Measurements from ENCODE around the gene MPG. TPM values are rescaled to one million over a fixed set of nuclear protein-coding genes. Genes with fewer than 3 reads are reported as not detected.

Gene MPG
- total RNA-seq, 1 experiment from 2014 or later, result 85.7 TPM

- intact Hi-C loops (cut with micrococcal nuclease; ENCODE audit: unreplicated experiment), result no loop called here
- CTCF ChIA-PET, result interaction anchor here (0.5 to 0.6 kb wide), 2 partner anchors 207 to 532 kb away, joined by 4 to 6 read pairs; no protein-coding TSS in a partner anchor
- no peak overlapping the region for H3K27ac ChIP-seq (ENCODE audit: low read length)
Observed at GRCh38 chr16:38941-39892, 38.8 kb upstream of the MPG start.

More at GRCh38 chr16:38941-39892, 38.8 kb upstream of the MPG start:
- Histone ChIP-seq H3K9me3 (ENCODE audit: control insufficient read depth, insufficient read depth, low read depth, low read length) (no peaks in the 10 kb centered on the region), H3K36me3 (ENCODE audit: control insufficient read depth, insufficient read depth, low read length) (no peaks in the 10 kb centered on the region; the same call in none of the 2 replicates), H3K27me3 (ENCODE audit: control insufficient read depth, insufficient read depth, low read length) (no peaks in the 10 kb centered on the region), H3K4me1 (ENCODE audit: control insufficient read depth, insufficient read depth, low read length) (no peaks in the 10 kb centered on the region), H3K4me3 (ENCODE audit: low read depth in 2 of 2, low read length in 2 of 2) (no peak overlapping the region)
- in situ Hi-C loops (cut with HindIII; ENCODE audit: low pct_unique_long_range_greater_than_20kb, low sequenced_read_pairs), result no loop called here
- TF ChIP-seq SIN3A (IDR thresholded peaks at IDR 0.05; ENCODE audit: borderline replicate concordance, insufficient read depth, low read depth, low read length), result no peak
- TF ChIP-seq CTCF (IDR thresholded peaks at IDR 0.05), result no peak
- TF ChIP-seq REST (IDR thresholded peaks at IDR 0.05; ENCODE audit: insufficient read depth in 1 of 2, low read depth in 2 of 2, low read length in 1 of 2), result no peak
- no peak for TF ChIP-seq POLR2AphosphoS5 (IDR thresholded peaks at IDR 0.05; ENCODE audit: low read depth, low read length)
- TF ChIP-seq TCF7L2 (IDR thresholded peaks at IDR 0.05; ENCODE audit: low read depth, low read length), result no peak
- POLR2A ChIA-PET, result no interaction called here
- BruUV-seq (replicated peaks), result no TSS peak
- DNase-seq (ENCODE audit: low read depth, low spot score), result no peak
- ATAC-seq, result no peak; the same call in 1 of the 2 replicates
